Astrocyte of the cerebellum (primary cell): ENCODE data around the gene SLC16A11.

Experiments
- DNase-seq: peaks from one replicate; pipeline ENCODE4 v3.0.0-alpha.2; 2011; ENCODE audit warnings: low read depth
- H3K4me3 ChIP-seq: 2 replicates; pipeline ENCODE4 v1.5.1; 2011; ENCODE audit warnings: mild to moderate bottlenecking, low read depth, low read length, moderate library complexity
- CTCF ChIP-seq: IDR thresholded peaks from 2 replicates; pipeline ENCODE4 v1.5.1; 2012; ENCODE audit warnings: low read length, low read depth, moderate library complexity, mild to moderate bottlenecking; ENCODE audit errors: missing control alignments
- in situ Hi-C: cut with HindIII; loops from 2 replicates; pipeline ENCODE4 v1.10.0; 2017; ENCODE audit warnings: low sequenced_read_pairs

Gene SLC16A11

GRCh38 chr17:7020894-7021664, 22.8 kb downstream of the SLC16A11 start:
- in situ Hi-C loops, result no loop called here
- H3K4me3 ChIP-seq, result no peak overlapping the region
- TF ChIP-seq CTCF, result no peak
- no peak for DNase-seq

- DNase-seq, result no peak
- peak overlapping the region; percentile 35 for H3K4me3 ChIP-seq
- TF ChIP-seq CTCF, result no peak
- in situ Hi-C loops, result no loop called here
Observed at GRCh38 chr17:7019839-7020519, 23.9 kb downstream of the SLC16A11 start.

GRCh38 chr17:7019367-7019766, 24.5 kb downstream of the SLC16A11 start:
- in situ Hi-C loops, result no loop called here
- DNase-seq, result no peak
- no peak overlapping the region for H3K4me3 ChIP-seq
- TF ChIP-seq CTCF, result no peak

- no peak for TF ChIP-seq CTCF
- no peak overlapping the region for H3K4me3 ChIP-seq
- in situ Hi-C loops, result no loop called here
- DNase-seq, result no peak
Observed at GRCh38 chr17:7018331-7018964, 25.4 kb downstream of the SLC16A11 start.

GRCh38 chr17:7017827-7018200, 26.1 kb downstream of the SLC16A11 start:
- in situ Hi-C loops, result no loop called here

More at GRCh38 chr17:7017827-7018200, 26.1 kb downstream of the SLC16A11 start:
- no peak for TF ChIP-seq CTCF
- DNase-seq, result no peak
- no peak overlapping the region for H3K4me3 ChIP-seq
